HCT116 (cell line): Measurements from ENCODE around the gene RAD50.

Source experiments
- EZH2 ChIP-seq: fragments of 200-600 bp; sonication (generic); IDR thresholded peaks from 2 replicates; pipeline ENCODE4 v1.6.1; 2017; ENCODE audit warnings: antibody characterized with exemption, mixed run types
- SIN3A ChIP-seq: IDR thresholded peaks from 2 replicates; pipeline ENCODE4 v1.6.1; 2012; ENCODE audit warnings: low read depth
- SP1 ChIP-seq: IDR thresholded peaks from 2 replicates; pipeline ENCODE4 v1.6.1; 2012; ENCODE audit warnings: low read depth
- ZFX ChIP-seq: fragments of 450-650 bp; IDR thresholded peaks from 2 replicates; pipeline ENCODE4 v1.6.1; 2017
- TF ChIP-seq, protein P1 (sequence below), 3 experiments: fragments of 200-600 bp in 1 of 3; sonication (generic) in 1 of 3; IDR thresholded peaks in 2 of 3; conservative IDR thresholded peaks in 1 of 3; 2 replicates each; pipeline ENCODE4 v1.5.1; 2012 to 2017; ENCODE audit warnings: low read depth in 2 of 3, low read length in 2 of 3, antibody characterized with exemption in 1 of 3, borderline replicate concordance in 1 of 3, control low read depth in 1 of 3, mild to moderate bottlenecking in 1 of 3, mixed read lengths in 1 of 3, mixed run types in 1 of 3, moderate library complexity in 1 of 3; ENCODE audit not compliant: insufficient read depth in 1 of 3
- TF ChIP-seq, protein P2 (sequence below): IDR thresholded peaks from 2 replicates; pipeline ENCODE4 v1.6.1; 2012

DNA sequence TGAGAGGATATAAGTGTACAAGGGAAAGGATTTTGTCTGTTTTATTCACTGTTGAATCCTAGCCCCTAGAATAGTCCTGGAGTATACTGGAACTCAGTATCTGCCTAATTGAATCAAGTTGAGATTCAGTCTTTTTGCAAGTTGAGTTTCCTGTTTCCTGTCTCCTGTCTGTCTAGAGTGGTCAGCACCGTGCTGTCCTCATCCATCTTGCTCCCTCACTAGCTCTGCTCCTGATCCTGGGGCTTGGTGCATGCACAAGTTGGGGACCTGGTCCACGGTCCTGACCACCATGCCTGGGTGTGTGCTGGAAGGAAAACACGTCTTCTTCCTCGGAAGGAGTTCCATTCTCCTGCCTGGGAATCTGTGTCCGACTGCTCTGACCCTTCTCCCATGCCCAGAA is 16.6 kb upstream of the RAD50 start:
- TF ChIP-seq, protein P1, sequence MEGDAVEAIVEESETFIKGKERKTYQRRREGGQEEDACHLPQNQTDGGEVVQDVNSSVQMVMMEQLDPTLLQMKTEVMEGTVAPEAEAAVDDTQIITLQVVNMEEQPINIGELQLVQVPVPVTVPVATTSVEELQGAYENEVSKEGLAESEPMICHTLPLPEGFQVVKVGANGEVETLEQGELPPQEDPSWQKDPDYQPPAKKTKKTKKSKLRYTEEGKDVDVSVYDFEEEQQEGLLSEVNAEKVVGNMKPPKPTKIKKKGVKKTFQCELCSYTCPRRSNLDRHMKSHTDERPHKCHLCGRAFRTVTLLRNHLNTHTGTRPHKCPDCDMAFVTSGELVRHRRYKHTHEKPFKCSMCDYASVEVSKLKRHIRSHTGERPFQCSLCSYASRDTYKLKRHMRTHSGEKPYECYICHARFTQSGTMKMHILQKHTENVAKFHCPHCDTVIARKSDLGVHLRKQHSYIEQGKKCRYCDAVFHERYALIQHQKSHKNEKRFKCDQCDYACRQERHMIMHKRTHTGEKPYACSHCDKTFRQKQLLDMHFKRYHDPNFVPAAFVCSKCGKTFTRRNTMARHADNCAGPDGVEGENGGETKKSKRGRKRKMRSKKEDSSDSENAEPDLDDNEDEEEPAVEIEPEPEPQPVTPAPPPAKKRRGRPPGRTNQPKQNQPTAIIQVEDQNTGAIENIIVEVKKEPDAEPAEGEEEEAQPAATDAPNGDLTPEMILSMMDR (IDR thresholded peaks at IDR 0.05 in 2 of 3, conservative IDR thresholded peaks at IDR 0.05 in 1 of 3; ENCODE audit: borderline replicate concordance in 1 of 3, insufficient read depth in 1 of 3, low read depth in 2 of 3, low read length in 2 of 3) = no peak
- TF ChIP-seq EZH2 (no peak), SP1 (no peak), ZFX (no peak), SIN3A (no peak)
- TF ChIP-seq, protein P2, sequence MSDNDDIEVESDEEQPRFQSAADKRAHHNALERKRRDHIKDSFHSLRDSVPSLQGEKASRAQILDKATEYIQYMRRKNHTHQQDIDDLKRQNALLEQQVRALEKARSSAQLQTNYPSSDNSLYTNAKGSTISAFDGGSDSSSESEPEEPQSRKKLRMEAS = no peak
